GM18526 (cell line): Measurements from ENCODE around the gene PRADC1.

Source experiments
- POLR2A ChIP-seq: IDR thresholded peaks from 3 replicates; pipeline ENCODE4 v1.6.1; 2011; ENCODE audit not compliant: insufficient read length; ENCODE audit errors: extremely low read depth

Gene PRADC1

GRCh38 chr2:73262108-73262651 lies 29.1 kb upstream of the PRADC1 start:
- no peak for TF ChIP-seq POLR2A

- no peak for TF ChIP-seq POLR2A
Observed at GRCh38 chr2:73260338-73260984, 27.4 kb upstream of the PRADC1 start.

- no peak for TF ChIP-seq POLR2A
Observed at GRCh38 chr2:73259704-73260337, 26.8 kb upstream of the PRADC1 start.

- TF ChIP-seq POLR2A = no peak
Observed at GRCh38 chr2:73259276-73259675, 26.2 kb upstream of the PRADC1 start.

GRCh38 chr2:73258913-73259215 lies 25.8 kb upstream of the PRADC1 start:
- TF ChIP-seq POLR2A = no peak

- TF ChIP-seq POLR2A = no peak
Observed at GRCh38 chr2:73258186-73258912, 25.3 kb upstream of the PRADC1 start.

GRCh38 chr2:73257425-73258125 lies 24.5 kb upstream of the PRADC1 start:
- TF ChIP-seq POLR2A = no peak

- no peak for TF ChIP-seq POLR2A
Observed at GRCh38 chr2:73257021-73257420, 24.0 kb upstream of the PRADC1 start.

- TF ChIP-seq POLR2A = no peak
Observed at GRCh38 chr2:73256618-73256922, 23.5 kb upstream of the PRADC1 start.

GRCh38 chr2:73255907-73256617 lies 23.0 kb upstream of the PRADC1 start:
- TF ChIP-seq POLR2A = no peak

GRCh38 chr2:73255007-73255644 lies 22.1 kb upstream of the PRADC1 start:
- TF ChIP-seq POLR2A = no peak

- TF ChIP-seq POLR2A = no peak
Observed at GRCh38 chr2:73254343-73255006, 21.4 kb upstream of the PRADC1 start.

GRCh38 chr2:73253901-73254300 lies 20.9 kb upstream of the PRADC1 start:
- no peak for TF ChIP-seq POLR2A

GRCh38 chr2:73253400-73253799 lies 20.4 kb upstream of the PRADC1 start:
- no peak for TF ChIP-seq POLR2A

- no peak for TF ChIP-seq POLR2A
Observed at GRCh38 chr2:73252238-73253027, 19.4 kb upstream of the PRADC1 start.
